ENCODE data around the gene YPEL1.
"Not testable (repeated sequence)": the region's sequence is repeated elsewhere in the genome, so short reads cannot be mapped to it uniquely, and the experiment has no call there.

GRCh38 chr22:21721195-21721852 lies 14.3 kb downstream of the YPEL1 start:
- not testable (repeated sequence) for TF ChIP-seq CTCF, POLR2A (IDR thresholded peaks at IDR 0.05)
